ENCODE measurements around the gene SNX14.

SNX14 gene

DNA sequence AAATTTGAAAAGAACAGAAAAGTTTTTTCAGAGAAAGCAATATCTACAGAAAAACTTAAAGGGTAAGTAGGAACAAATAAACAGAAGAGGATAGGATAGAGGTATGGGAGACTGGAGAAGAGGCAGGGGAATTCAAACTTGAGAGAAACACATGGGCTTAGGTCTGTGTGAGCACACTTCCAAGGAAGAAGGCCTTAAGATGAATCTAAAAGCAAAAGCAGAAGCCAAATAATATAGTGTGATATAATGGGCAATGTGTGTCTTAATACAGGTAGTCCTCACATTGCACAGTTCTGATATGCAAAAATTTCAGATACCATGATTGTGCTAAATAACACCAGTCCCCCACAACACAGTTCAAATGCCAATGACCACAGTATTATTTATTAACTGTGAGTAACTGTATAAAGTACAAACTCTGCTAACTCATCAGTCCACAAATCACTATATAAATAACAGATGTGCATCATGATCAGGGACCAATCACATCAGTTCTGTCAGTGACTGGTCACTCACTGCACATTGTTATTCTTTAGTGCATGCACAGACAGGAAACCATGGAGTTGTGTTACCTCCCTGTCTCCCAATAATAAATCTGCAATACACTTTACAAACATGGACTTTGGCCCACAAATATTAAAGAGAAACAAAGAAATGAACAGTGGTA, 18.6 kb downstream of the SNX14 start:
- TF ChIP-seq EGR1 (IDR thresholded peaks at IDR 0.05) (no peak), RAD21 (IDR thresholded peaks at IDR 0.05; ENCODE audit: low read depth) (no peak), CEBPB (IDR thresholded peaks at IDR 0.05) (no peak), YY1 (IDR thresholded peaks at IDR 0.05; ENCODE audit: low read depth) (no peak), FOXM1 (IDR thresholded peaks at IDR 0.05; ENCODE audit: borderline replicate concordance, low read depth) (no peak), TCF12 (IDR thresholded peaks at IDR 0.05; ENCODE audit: low read depth) (no peak), TEAD4 (IDR thresholded peaks at IDR 0.05) (no peak), TAF1 (IDR thresholded peaks at IDR 0.05; ENCODE audit: low read depth) (no peak), CREB1 (IDR thresholded peaks at IDR 0.05; ENCODE audit: low read depth) (no peak), EP300 (IDR thresholded peaks at IDR 0.05; ENCODE audit: borderline replicate concordance) (no peak), NFIC (IDR thresholded peaks at IDR 0.05) (no peak)
- TF ChIP-seq, protein P1, sequence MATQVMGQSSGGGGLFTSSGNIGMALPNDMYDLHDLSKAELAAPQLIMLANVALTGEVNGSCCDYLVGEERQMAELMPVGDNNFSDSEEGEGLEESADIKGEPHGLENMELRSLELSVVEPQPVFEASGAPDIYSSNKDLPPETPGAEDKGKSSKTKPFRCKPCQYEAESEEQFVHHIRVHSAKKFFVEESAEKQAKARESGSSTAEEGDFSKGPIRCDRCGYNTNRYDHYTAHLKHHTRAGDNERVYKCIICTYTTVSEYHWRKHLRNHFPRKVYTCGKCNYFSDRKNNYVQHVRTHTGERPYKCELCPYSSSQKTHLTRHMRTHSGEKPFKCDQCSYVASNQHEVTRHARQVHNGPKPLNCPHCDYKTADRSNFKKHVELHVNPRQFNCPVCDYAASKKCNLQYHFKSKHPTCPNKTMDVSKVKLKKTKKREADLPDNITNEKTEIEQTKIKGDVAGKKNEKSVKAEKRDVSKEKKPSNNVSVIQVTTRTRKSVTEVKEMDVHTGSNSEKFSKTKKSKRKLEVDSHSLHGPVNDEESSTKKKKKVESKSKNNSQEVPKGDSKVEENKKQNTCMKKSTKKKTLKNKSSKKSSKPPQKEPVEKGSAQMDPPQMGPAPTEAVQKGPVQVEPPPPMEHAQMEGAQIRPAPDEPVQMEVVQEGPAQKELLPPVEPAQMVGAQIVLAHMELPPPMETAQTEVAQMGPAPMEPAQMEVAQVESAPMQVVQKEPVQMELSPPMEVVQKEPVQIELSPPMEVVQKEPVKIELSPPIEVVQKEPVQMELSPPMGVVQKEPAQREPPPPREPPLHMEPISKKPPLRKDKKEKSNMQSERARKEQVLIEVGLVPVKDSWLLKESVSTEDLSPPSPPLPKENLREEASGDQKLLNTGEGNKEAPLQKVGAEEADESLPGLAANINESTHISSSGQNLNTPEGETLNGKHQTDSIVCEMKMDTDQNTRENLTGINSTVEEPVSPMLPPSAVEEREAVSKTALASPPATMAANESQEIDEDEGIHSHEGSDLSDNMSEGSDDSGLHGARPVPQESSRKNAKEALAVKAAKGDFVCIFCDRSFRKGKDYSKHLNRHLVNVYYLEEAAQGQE (IDR thresholded peaks at IDR 0.05; ENCODE audit: low read depth) = no peak
- TF ChIP-seq, protein P2, sequence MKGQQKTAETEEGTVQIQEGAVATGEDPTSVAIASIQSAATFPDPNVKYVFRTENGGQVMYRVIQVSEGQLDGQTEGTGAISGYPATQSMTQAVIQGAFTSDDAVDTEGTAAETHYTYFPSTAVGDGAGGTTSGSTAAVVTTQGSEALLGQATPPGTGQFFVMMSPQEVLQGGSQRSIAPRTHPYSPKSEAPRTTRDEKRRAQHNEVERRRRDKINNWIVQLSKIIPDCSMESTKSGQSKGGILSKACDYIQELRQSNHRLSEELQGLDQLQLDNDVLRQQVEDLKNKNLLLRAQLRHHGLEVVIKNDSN (IDR thresholded peaks at IDR 0.05) = no peak
- TF ChIP-seq, protein P3, sequence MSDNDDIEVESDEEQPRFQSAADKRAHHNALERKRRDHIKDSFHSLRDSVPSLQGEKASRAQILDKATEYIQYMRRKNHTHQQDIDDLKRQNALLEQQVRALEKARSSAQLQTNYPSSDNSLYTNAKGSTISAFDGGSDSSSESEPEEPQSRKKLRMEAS (IDR thresholded peaks at IDR 0.05) = no peak

DNA sequence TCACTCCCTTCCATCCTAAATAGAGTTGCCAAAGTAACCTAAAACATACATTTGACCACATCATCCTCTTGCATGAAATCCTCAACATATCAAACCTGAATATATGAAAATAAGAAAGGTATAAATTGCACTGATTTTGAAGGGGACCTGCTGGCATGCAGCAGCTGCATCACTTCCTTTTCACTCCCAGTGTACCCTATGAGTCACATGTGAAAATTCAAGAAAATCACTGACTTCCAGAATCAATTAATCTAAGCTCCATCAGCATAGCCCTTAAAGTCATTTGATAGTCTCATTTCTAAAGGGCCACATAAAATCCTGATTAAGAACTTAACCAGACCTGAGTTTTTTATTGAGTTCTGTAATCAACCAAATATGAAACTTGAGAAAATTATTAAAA, 24.3 kb downstream of the SNX14 start:
- TF ChIP-seq NFIC (IDR thresholded peaks at IDR 0.05) (no peak), TAF1 (IDR thresholded peaks at IDR 0.05; ENCODE audit: low read depth) (no peak), CREB1 (IDR thresholded peaks at IDR 0.05; ENCODE audit: low read depth) (no peak)
- TF ChIP-seq, protein P1 (IDR thresholded peaks at IDR 0.05; ENCODE audit: low read depth) = no peak

DNA sequence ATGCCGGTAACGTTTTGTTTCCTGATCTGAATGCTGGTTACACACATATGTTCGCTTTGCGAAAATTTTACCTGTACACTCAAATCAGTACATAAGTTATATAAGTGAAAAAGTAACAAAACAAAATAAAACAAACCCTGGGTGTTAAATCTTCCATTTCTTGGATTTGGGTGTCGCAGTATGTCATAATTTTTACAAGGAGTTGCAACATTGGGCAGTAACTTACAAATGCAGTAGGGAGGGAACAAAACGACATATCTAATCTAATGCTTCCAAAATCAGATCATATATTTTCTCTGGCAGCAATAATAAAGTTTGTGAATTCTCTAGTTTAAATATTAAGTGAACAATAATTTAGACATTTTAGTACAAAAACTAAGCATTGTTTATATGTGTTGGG, 25.2 kb downstream of the SNX14 start:
- TF ChIP-seq, protein P2 (IDR thresholded peaks at IDR 0.05) = no peak
- TF ChIP-seq YY1 (IDR thresholded peaks at IDR 0.05; ENCODE audit: low read depth) = no peak
- TF ChIP-seq, protein P3 (IDR thresholded peaks at IDR 0.05) = no peak
- no peak for TF ChIP-seq RAD21 (IDR thresholded peaks at IDR 0.05; ENCODE audit: low read depth)
- TF ChIP-seq CREB1 (IDR thresholded peaks at IDR 0.05; ENCODE audit: low read depth) = no peak
- TF ChIP-seq, protein P1 (IDR thresholded peaks at IDR 0.05; ENCODE audit: low read depth) = no peak
- no peak for TF ChIP-seq NFIC (IDR thresholded peaks at IDR 0.05)
- no peak for TF ChIP-seq FOXM1 (IDR thresholded peaks at IDR 0.05; ENCODE audit: borderline replicate concordance, low read depth)
- no peak for TF ChIP-seq TEAD4 (IDR thresholded peaks at IDR 0.05)
- TF ChIP-seq TAF1 (IDR thresholded peaks at IDR 0.05; ENCODE audit: low read depth) = no peak
- no peak for TF ChIP-seq EP300 (IDR thresholded peaks at IDR 0.05; ENCODE audit: borderline replicate concordance)
- TF ChIP-seq ZBTB7A (IDR thresholded peaks at IDR 0.05; ENCODE audit: low read depth) = no peak
- no peak for TF ChIP-seq CEBPB (IDR thresholded peaks at IDR 0.05)
- TF ChIP-seq TCF12 (IDR thresholded peaks at IDR 0.05; ENCODE audit: low read depth) = no peak

DNA sequence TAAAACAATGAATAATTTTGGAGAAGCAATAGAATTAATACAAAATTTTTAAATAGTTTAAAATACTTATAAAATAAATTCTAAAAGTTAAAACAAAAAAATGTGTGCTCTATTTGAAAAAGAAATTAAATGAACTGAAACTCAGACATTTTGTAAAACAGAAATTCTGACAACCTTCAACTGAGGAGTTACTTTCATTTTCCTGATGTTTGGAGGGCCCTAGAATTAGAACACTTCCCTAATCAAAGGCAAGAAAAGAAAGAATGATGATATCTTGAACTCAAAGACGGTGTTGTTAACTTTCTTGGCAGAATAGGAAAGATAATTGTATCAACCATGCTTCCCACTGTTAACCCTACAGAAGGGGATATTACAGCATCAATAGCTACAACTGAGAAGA, 27.9 kb downstream of the SNX14 start:
- no peak for TF ChIP-seq NFIC (IDR thresholded peaks at IDR 0.05)
- no peak for TF ChIP-seq EGR1 (IDR thresholded peaks at IDR 0.05)
- no peak for TF ChIP-seq TCF12 (IDR thresholded peaks at IDR 0.05; ENCODE audit: low read depth)
- TF ChIP-seq, protein P2 (IDR thresholded peaks at IDR 0.05) = no peak
- TF ChIP-seq, protein P1 (IDR thresholded peaks at IDR 0.05; ENCODE audit: low read depth) = no peak
- TF ChIP-seq TEAD4 (IDR thresholded peaks at IDR 0.05) = no peak
- no peak for TF ChIP-seq EP300 (IDR thresholded peaks at IDR 0.05; ENCODE audit: borderline replicate concordance)
- no peak for TF ChIP-seq CEBPB (IDR thresholded peaks at IDR 0.05)
- TF ChIP-seq FOXM1 (IDR thresholded peaks at IDR 0.05; ENCODE audit: borderline replicate concordance, low read depth) = no peak
- no peak for TF ChIP-seq CREB1 (IDR thresholded peaks at IDR 0.05; ENCODE audit: low read depth)
- TF ChIP-seq TAF1 (IDR thresholded peaks at IDR 0.05; ENCODE audit: low read depth) = no peak
- no peak for TF ChIP-seq YY1 (IDR thresholded peaks at IDR 0.05; ENCODE audit: low read depth)

All from Ishikawa (cell line).